GM21367 (cell line): ENCODE results near the gene TMEM203.
A peak's percentile ranks its signal among the peaks of the same experiment; 100 is the strongest.

Experiments
- ATAC-seq: cut with Tn5 transposase; IDR thresholded peaks from one replicate; pipeline ENCODE4 v1.9.1; 2021; ENCODE audit not compliant: unreplicated experiment

TMEM203 gene

DNA sequence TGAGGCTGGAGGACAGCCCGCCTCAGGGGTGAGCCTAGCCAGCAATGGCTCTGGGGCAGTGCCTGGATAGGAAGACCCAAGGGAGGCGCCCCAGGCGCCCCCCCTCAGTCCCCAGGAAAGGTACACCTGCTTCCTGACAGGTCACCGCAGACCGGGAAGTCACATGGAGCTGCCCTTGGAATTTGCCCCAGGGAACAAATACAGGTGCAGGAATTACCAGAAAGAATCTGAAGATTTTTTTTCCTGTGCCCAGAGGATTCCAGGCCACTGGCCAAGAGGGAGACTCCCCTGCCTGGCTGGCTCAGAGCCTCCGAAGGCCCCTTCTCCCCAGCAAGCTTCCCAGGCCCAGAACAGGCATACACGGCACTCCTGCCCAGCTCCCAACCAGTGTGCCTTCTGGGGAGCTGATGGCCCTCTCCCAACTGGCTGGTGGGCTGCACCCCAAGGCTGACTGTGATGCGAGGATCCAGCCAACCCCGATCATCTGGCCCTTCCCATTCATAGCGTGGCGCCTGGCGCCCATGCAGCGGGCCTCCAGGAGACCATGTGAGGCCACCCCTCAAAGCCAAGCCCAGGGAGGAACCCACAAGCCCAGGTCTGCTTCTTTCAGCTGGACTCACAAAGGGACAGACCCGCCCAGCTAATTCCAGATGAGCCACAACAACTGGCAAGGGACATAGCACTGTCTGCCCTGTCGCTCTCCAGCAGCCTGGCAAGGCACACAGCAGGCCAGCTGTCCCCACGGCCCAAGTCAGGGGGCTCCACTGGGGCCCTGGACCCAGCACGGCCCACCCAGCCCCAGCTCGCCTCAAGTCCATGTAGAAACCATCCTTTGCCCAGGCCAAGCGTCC lies 7.2 kb downstream of the TMEM203 start:
- no peak for ATAC-seq

DNA sequence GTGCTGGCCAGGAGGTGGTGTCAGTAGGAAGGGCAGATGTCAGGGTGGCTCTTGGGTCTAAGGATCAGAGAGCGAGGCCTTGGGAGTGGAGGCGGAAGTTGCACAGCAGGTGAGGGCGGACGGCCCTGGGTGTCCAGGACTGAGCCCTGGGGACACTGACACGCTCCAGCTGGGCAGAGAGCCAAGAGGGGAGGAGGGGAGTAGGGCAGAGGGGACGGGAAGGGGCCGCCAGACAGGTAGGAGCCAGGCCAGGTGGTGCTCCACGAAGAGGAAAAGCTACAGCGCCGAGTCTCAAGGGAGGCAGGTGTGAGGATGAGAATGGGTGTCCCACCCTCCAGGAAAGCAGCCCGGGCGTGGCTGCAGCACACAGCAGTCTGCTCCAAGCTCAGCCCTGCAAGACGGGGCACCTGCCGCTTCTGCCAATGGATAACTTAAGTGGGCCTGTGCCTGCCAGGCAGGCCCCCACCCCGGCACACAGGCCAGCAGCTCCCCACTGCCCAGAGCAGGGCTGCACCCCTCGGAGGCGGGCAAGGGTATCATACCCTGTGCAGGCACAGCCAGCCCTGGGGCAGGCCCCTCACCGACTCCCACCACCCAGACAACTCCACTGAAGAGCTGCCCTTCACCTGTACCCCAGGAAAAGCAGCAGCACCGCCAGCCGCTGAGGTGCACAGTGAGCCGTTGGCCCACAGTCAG lies 9.8 kb downstream of the TMEM203 start:
- ATAC-seq = no peak

DNA sequence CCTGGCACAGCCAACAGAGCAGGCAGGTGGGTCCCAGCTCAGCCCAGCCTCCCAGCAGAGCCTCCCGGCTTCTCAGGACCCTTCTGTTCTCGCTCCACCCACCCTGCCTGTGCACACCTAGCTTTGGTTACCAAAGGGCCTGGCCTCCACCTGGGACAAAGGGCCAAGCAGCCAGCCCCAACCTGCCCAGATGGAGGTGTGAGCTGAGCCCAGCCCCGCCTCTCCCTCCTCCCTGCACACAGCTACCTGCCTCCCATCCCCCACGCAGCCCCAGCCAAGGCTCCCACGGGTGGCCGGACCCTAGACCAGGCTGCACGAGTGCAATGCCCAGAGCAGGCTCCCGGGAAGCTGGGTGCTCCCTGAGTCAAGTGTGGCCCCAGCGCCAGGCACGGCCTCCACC lies 10.5 kb downstream of the TMEM203 start:
- ATAC-seq = no peak

DNA sequence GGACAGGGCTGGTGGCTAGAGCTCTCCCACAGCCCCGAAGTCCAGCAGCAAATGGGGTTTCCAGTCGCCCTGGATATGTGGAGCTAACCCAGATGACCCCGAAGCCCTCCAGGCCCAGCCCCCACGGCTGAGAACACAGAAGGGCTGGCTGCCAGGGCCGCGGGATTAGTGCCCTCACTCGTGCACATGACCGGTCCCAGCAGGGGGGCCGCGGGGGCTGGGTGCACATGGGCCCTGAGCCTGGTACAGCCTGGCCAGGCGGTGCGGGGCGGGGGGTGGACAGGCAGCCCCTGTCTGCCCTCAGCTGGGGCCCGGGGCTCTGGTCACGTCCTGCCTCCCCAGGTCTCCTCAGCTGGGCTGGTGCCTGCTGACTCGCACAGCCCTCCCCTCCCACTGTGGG lies 11.1 kb downstream of the TMEM203 start:
- ATAC-seq = no peak

DNA sequence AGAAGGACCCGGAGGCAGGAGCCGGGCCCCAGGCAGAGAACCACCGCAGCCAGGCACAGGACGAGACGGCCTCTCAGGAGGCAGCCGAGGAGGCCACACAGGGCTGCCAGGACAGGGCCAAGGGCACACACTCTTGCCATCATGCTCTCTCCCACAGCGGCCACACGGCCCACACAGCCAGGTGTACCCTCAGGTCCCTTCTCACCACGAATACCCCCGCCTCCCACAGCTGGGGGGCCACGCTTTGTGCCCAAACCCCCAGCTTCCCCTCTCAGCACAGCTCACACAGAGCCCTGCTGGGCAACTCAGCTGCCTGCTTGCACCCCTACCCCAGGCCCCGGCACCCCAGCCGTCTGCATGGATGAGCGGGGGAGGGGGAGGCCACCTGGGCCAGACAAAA lies 11.7 kb downstream of the TMEM203 start:
- ATAC-seq = no peak

DNA sequence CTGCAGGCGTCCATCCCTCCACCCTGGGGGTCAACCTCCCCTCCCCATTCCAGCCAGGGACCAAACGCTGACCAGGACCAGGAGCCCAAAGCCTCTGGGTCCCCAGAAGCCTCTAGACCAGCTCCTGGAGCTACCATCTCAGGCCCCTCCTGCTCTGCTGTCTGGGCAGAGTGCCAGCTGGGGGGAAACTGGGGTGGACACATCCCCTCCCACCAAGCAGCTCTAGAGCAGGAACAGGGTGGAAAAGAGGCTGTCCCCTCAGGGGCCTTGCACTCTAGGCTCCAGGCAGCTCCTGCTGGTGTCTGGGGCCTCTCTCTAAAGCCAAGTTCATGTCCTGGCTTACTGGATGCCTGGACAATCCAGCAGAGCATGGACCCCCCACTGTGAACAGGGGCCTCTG lies 12.6 kb downstream of the TMEM203 start:
- ATAC-seq = no peak

DNA sequence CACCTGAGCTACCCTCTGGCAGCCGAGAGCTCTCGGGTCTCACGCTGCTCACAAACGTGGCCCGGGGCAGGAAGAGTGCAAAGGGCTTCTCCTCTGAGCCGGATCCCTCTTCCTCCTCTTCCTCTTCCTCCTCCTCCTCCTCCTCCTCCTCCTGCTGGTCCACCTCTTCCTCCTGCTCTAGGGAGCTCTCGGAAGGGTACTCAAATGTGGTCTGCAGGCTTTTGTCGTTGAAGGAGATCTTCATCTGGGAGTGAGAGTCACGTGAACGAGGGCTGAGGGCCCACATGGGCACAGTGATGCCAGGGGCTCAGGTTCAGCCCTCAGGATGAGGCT lies 13.0 kb downstream of the TMEM203 start:
- no peak for ATAC-seq

DNA sequence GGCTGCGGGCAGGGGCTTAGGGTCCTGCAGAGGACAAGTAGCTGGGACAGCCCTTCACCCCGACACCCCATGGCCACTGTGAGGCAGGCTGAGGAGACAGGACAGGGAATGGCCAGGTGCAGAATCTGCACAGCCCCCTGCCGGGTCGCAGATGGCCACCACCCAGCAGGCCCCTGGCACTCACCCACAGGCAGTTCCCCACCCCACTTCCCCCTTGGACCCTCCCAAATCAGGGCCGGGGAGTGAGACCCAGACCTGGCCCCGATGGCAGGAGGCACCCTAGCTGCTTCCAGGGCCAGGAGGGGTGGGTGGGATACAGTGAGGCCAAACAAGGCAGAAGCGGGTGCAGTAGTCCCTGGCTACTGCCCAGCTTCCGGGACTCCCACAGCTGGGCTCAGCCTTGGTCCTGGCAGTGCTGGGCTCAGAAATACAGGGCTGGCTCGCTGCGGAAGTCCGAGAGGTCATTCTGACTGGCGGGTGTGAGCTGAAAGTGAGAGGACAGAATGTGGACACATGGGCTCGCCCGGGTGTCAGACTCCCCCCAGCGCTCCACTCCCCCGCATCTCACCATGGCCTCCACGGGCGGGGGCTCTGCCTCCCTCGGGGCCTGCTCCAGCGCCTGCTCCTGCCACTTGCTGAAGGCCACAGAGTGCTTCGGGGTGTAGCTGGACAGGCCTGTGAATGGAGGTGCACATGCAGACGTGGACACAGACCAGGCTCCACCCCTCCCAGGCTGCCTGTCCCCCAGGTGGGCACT lies 13.6 kb downstream of the TMEM203 start:
- ATAC-seq = no peak

DNA sequence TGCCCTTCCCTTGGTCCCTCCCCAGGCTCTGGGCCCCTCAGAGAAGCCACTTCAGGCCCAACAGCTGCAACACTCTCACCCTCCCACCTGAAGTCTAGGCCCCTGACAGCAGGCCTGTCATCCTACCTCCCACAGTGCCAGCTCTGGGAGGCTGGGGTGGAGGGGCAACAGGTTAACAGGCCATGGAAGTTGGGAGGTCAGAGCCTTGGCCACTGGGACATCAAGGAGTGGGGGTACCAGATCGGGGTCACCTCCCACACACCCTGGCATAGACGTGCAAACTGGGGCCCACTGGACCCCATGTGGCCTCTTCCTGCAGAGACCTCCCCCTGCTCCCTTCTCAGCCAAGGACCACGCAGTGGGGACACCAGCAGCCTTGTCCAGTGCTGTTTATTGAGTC lies 14.2 kb downstream of the TMEM203 start:
- ATAC-seq = no peak

DNA sequence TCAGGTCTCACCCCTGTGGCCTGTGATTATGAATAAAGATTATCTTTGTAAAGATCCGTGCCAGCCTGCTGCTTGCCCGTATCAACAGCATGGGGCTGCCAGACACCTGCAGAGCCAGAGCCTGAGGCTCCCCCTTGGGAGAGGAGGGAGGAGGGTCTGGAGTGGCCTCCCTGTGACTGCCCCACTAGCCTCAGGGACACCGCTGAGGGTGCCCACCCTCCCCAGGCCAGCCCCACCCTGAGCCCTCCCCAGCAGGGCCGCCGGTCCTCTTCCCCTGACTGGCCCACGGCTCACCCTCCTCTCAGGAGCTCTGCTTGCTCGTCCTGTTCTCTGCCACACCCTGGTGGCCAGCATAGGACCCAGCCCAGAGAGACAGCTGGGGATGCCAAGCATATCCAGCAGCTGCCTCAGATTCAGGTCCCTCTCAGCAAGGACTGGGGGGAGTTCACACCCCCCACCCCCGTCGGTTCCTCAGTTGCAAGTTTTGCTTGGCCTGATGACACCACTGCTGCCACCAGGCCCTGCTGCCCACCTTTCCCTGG lies 15.1 kb downstream of the TMEM203 start:
- ATAC-seq = no peak

DNA sequence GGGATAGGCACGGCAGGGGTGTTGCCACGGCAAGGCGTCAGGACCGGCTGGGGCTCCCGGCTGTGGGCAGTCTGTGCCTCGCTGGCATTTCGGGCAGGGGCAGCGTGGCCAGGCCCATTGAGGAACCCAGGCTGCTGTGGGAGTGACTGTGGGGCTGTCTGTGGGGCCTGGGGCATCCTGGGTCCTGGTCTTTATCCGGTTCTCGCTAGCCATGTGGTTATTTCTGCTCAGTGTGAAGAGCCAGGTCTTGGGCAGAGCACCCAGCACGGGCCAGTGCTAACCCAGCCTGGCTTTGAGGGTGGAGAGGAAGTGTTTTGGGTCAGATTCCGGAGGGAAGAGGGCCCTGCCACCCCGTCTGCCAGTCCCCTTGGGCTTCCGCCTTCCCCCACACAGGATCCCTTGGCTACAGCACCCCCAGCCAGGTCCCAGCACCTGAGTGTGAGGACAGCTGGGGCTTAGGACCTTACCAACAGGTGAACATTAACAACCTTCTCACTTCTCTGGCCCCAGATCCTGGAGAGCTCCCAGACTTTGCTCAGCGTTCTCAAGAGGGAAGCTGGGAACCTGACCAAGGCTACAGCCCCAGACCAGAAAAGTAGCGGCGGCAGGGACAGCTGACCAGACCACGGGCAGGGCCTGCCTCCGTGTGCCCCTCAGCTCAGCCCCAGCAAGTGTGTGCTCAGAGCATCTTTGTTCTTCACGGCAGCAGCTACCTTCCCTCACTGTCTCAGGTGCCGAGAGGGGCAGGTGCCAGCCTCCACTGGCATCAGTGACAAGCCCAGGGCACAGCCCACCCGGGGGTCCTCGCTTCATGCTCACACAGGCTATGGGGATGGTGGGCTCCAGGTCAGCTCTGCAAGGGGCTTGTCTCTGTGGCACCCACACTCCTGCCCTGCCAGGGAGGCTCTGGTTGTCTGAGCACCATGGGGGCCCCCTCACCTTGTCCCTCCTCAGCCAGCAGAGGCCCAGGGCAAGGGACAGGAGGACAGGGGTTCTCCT lies 15.9 kb downstream of the TMEM203 start:
- ATAC-seq = no peak

DNA sequence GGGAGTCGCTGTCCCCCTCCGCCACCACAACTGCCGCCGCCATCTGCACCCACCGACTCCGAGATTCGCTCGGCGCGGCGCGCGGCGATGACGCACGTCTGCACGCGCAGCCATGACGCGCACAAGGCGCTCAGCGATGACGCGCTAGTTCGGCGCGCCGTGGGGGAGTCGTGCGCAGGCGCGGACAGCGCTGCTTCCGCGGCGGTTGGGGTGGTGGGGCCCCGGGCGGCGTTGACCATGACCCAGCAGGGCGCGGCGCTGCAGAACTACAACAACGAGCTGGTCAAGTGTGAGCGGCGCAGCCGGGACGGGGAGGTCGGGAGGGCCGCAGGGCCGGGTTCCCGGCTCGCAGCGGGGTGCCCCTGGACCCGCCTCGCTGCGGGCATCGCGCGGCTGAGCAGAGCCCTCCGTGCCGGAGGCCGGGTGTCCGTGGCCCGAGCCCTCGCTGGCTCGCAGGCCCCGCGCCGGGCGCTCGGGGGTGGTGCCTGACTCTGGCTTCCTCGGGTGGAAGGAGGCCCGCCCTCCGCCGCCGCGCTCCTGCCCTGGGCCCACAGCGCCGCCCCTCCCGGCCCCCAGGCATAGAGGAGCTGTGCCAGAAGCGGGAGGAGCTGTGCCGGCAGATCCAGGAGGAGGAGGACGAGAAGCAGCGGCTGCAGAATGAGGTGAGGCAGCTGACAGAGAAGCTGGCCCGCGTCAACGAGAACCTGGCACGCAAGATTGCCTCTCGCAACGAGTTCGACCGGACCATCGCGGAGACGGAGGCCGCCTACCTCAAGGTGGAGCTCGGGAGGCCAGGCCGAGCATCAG lies 16.8 kb downstream of the TMEM203 start, which contains the start of the genes ANAPC2 and SSNA1:
Gene ANAPC2 (minus strand): TSS at position 71 of the 807 bp plus-strand sequence. CDS start 28 bp downstream, at position 43.
Gene SSNA1 (plus strand): TSS at position 187 of the 807 bp plus-strand sequence. CDS start 51 bp downstream, at position 238.
- ATAC-seq = peak; percentile 55

DNA sequence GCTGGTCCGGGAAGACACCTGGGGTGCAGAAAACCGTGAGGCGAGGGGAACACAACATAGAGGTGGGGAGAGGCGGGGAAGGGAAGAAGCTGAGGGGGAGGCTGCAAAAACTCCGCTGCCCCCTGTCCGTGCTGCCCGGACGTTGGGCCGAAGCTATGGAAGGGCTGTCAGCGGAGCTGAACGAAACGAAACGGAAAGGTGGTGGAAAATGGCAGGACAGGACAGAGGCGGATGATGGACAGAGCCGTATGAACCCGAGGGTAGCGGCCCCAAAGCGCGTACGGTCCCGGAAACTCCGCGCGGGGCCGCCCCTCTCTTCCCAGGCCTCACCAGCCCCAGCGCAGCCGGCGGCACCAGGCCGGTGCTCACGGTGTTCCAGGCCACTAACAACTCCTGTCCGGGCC lies 17.4 kb downstream of the TMEM203 start:
- ATAC-seq = no peak

DNA sequence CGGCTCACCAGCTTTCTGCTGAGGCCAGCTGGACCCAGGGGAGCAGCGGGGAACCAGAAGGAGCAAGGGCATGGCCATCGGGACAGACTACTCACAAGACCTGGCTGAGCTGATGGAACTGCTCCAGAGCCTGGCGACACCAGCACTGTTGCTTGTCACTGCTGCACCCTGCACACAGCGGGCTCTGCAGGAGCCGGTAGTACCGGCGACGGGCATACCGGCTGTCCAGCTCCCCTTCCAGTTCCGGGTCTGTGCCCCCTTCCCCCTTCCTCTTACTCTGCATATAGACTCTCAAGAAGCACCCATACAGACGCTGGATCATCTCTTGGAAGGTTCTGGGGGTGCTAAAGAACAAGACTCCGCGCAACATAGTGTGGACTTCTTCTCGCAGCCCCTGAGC lies 18.1 kb downstream of the TMEM203 start:
- ATAC-seq = no peak

DNA sequence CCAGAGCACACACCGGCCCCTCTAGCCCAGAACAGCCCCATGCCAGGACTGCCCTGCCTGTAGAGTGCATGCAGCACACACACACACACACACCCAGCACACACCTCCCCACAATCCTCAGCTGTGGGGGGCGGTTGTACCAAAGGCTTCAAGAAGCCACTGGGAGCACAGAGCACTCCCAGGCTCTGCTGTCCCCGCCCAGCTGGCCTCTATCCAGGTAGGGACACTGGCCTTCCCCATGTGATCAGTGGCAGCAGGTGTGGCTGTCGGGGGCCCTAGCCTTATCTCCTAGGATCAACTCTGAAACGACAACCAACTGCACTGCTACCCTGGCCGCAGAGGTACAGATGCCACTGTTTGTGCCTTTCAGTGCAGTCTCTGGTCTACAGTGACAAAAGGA lies 19.1 kb downstream of the TMEM203 start:
- ATAC-seq = no peak

DNA sequence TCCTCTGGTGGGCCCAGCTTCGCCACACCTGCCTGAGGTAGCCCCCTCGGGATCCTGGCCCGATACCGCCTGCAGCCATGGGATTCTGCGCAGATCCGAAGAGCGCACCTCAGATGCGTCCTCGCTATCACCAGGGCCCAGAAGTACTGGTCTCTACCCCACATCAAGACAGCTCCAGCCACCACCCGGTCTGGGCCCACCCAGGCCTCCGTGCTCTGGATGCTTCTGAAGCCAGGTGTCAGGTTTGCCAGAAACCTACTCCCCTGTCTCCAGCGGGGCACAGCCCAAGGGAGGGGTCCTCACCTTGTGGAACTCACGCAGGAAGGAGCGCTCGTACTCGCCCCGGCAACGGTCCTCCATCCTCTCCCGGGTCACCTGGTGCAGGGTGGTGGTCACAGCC lies 19.5 kb downstream of the TMEM203 start:
- ATAC-seq = no peak

DNA sequence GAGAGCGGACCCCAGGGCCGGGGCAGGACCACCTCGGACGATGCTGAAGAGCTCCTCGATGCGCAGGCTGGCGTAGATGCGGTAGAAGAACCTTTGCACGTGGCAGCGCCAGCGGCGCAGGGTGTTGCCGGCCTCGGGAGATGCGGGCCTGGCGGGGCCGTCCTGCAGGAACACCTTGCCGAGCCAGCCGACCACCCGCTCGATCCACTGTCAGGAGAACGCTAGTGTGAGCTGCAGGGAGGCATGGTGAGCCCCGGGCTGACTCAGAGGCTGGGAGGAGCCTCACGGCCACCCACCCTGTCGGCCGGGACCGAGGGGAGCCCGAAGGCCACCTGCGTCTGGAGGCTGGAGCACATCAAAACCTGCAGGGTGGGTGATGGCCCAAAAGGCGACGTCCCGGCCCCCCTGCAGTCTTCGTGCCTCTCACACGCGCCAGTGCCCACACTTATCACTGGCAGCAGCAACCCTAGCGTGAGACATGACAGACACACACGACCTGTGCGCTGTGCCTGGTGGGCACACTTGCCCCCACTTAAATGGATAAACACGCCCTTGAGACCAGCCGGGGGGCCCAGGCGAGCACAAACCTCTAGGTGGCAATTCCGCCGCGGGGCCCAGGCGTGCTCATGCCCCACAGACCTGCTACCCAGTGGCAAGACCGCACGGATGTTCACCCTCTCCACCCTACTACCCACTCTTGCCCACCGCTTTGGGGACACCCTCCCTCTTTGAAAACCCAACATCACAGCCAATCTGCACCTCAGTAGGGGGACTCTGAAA lies 20.4 kb downstream of the TMEM203 start:
- ATAC-seq = no peak

DNA sequence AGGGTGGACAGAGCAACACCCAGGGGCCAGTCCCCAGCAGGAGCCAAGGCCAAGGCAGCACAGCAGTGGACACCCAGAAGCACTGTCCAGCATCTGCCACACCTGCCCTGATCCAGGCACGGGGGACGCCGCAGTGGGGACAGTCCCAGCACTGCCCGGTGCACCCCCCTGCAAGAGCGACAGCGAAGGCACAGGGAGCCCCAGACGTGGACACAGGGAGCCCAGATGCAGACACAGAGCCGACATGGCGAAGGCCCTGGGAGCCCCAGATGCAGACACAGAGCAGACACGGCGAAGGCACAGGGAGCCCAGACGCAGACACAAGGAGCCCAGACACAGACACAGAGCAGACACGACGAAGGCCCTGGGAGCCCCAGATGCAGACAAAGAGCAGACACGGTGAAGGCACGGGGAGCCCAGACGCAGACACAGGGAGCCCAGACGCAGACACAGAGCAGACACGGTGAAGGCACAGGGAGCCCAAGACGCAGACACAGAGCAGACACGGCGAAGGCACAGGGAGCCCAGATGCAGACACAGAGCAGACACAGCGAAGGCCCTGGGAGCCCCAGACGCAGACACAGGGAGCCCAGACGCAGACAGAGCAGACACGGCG lies 21.4 kb downstream of the TMEM203 start:
- no peak for ATAC-seq
